MM.1S (cell line): ENCODE results near the gene ULK4.

ENCODE experiments used
- DNase-seq: peaks from one replicate; pipeline ENCODE4 v3.0.0-alpha.2; 2015
- H2AFZ ChIP-seq: fragments of 300-600 bp; sonication (generic); 2 replicates; pipeline ENCODE4 v1.6.0; 2016; ENCODE audit warnings: antibody characterized with exemption, low read length
- H3F3A ChIP-seq: fragments of 300-600 bp; sonication (generic); 2 replicates; pipeline ENCODE4 v1.6.1; 2016; ENCODE audit warnings: mild to moderate bottlenecking, antibody characterized with exemption, low read length, moderate library complexity, mixed read lengths; ENCODE audit not compliant: insufficient read depth
- H3K27ac ChIP-seq: fragments of 300-600 bp; sonication (generic); 2 replicates; pipeline ENCODE4 v1.5.1; 2016; ENCODE audit warnings: mild to moderate bottlenecking, low read length
- H3K27me3 ChIP-seq: fragments of 300-600 bp; sonication (generic); replicated peaks from 2 replicates; pipeline ENCODE4 v1.6.0; 2016; ENCODE audit warnings: low read length; ENCODE audit not compliant: insufficient read depth
- H3K36me3 ChIP-seq: fragments of 300-600 bp; sonication (generic); replicated peaks from 2 replicates; pipeline ENCODE4 v1.6.1; 2016; ENCODE audit warnings: mild to moderate bottlenecking, low read length, mixed read lengths; ENCODE audit not compliant: insufficient read depth
- H3K4me1 ChIP-seq: fragments of 300-600 bp; sonication (generic); 2 replicates; pipeline ENCODE4 v1.6.1; 2016; ENCODE audit warnings: low read length, mixed read lengths
- H3K4me2 ChIP-seq: fragments of 300-600 bp; sonication (generic); 2 replicates; pipeline ENCODE4 v1.6.0; 2016; ENCODE audit warnings: low read depth, low read length
- H3K4me3 ChIP-seq: fragments of 300-600 bp; sonication (generic); 2 replicates; pipeline ENCODE4 v1.5.1; 2016; ENCODE audit warnings: low read length, mixed read lengths
- H3K79me2 ChIP-seq: fragments of 300-600 bp; sonication (generic); 2 replicates; pipeline ENCODE4 v1.6.1; 2016; ENCODE audit warnings: mixed run types, low read length, mixed read lengths
- H3K9ac ChIP-seq: fragments of 300-600 bp; sonication (generic); 2 replicates; pipeline ENCODE4 v1.6.1; 2016; ENCODE audit warnings: low read length, mixed read lengths
- H3K9me2 ChIP-seq: fragments of 300-600 bp; sonication (generic); replicated peaks from 2 replicates; pipeline ENCODE4 v1.6.1; 2016; ENCODE audit warnings: mild to moderate bottlenecking, low read length, mixed read lengths; ENCODE audit not compliant: insufficient read depth
- H3K9me3 ChIP-seq: fragments of 300-600 bp; sonication (generic); replicated peaks from 2 replicates; pipeline ENCODE4 v1.6.1; 2016; ENCODE audit warnings: mild to moderate bottlenecking, low read length, mixed read lengths; ENCODE audit not compliant: insufficient read depth
- H4K20me1 ChIP-seq: fragments of 300-600 bp; sonication (generic); 2 replicates; pipeline ENCODE4 v1.6.1; 2016; ENCODE audit warnings: mild to moderate bottlenecking, low read length, moderate library complexity, mixed read lengths; ENCODE audit not compliant: insufficient read depth
- CTCF ChIP-seq: fragments of 300-600 bp; sonication (generic); IDR thresholded peaks from 2 replicates; pipeline ENCODE4 v1.5.1; 2016; ENCODE audit warnings: antibody characterized with exemption, low read length, mixed read lengths
- EZH2 ChIP-seq: fragments of 300-600 bp; sonication (generic); optimal IDR thresholded peaks from 2 replicates; pipeline ENCODE3; 2017; ENCODE audit warnings: low read depth, mild to moderate bottlenecking, antibody characterized with exemption, low read length, mixed read lengths
- EZH2phosphoT487 ChIP-seq: fragments of 300-600 bp; sonication (generic); IDR thresholded peaks from 2 replicates; pipeline ENCODE4 v1.6.1; 2018; ENCODE audit warnings: antibody characterized with exemption, low read length

ULK4 gene

DNA sequence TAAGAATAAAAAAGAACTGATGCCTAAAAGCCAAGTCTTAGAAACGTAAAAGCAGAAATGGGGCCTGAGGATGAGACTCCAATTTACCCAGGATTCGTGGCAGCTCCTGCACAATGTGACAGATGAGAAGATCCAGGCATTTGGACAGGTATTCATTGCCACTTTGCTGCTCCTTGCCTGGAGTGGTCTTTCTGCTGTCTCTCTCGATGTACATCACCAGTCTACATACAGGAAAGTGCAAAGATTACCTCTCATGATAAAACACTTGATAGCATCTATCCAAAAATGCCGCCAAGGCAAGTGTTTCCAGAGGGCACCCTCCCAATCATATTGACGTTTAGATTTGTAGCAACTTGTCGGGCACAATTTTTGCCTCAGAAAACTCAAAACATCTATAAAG is 244.3 kb downstream of the ULK4 start:
- TF ChIP-seq EZH2 (no peak), CTCF (no peak), EZH2phosphoT487 (no peak)
- Histone ChIP-seq H2AFZ (no peak overlapping the region), H3K27ac (no peak overlapping the region), H3K4me2 (no peak overlapping the region), H3K79me2 (no peaks in the 10 kb centered on the region), H3F3A (no peaks in the 10 kb centered on the region), H3K27me3 (no peaks in the 10 kb centered on the region), H3K4me1 (no peaks in the 10 kb centered on the region), H3K9me3 (no peaks in the 10 kb centered on the region), H3K36me3 (no peaks in the 10 kb centered on the region), H3K9ac (no peak overlapping the region), H3K4me3 (no peak overlapping the region), H4K20me1 (no peaks in the 10 kb centered on the region), H3K9me2 (no peaks in the 10 kb centered on the region)
- DNase-seq: no peak

DNA sequence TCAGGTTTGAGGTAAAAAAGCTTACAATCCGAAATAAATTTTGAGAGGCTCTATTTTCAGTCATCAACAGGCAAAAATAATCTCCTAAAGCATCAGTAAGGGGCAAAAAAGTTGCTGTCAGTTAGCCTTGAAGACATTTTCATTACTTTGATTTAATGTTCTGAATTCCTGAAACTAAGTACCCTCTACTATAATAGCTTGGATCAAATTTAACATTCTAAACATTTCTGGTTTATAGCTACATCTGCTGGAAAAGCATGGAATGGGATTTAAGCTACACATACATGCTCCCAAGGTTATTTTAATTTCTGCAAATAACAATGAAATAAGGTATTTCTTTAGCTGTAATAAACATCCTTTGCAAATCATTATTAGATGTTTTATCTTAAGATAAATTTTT is 245.4 kb downstream of the ULK4 start:
- Histone ChIP-seq H3K4me2 (no peak overlapping the region), H3K9me3 (no peaks in the 10 kb centered on the region), H3F3A (no peaks in the 10 kb centered on the region), H2AFZ (no peak overlapping the region), H4K20me1 (no peaks in the 10 kb centered on the region), H3K27me3 (no peaks in the 10 kb centered on the region), H3K9ac (no peak overlapping the region), H3K27ac (no peak overlapping the region), H3K79me2 (no peaks in the 10 kb centered on the region), H3K9me2 (no peaks in the 10 kb centered on the region), H3K36me3 (no peaks in the 10 kb centered on the region), H3K4me1 (no peaks in the 10 kb centered on the region), H3K4me3 (no peak overlapping the region)
- DNase-seq: no peak
- TF ChIP-seq CTCF (no peak), EZH2 (no peak), EZH2phosphoT487 (no peak)

- H3K4me3 ChIP-seq: no peak overlapping the region
- no peak for DNase-seq
- H3K27me3 ChIP-seq: no peaks in the 10 kb centered on the region
- H3F3A ChIP-seq: no peaks in the 10 kb centered on the region
- H3K9me3 ChIP-seq: no peaks in the 10 kb centered on the region
- no peak overlapping the region for H2AFZ ChIP-seq
- no peaks in the 10 kb centered on the region for H3K9me2 ChIP-seq
- no peaks in the 10 kb centered on the region for H3K36me3 ChIP-seq
- no peaks in the 10 kb centered on the region for H4K20me1 ChIP-seq
- H3K4me1 ChIP-seq: no peaks in the 10 kb centered on the region
- no peak overlapping the region for H3K9ac ChIP-seq
- no peak overlapping the region for H3K4me2 ChIP-seq
- no peak overlapping the region for H3K27ac ChIP-seq
- TF ChIP-seq EZH2phosphoT487 (no peak), CTCF (no peak), EZH2 (no peak)
- no peaks in the 10 kb centered on the region for H3K79me2 ChIP-seq
Measured at GRCh38 chr3:41715376-41715775, 246.5 kb downstream of the ULK4 start.

DNA sequence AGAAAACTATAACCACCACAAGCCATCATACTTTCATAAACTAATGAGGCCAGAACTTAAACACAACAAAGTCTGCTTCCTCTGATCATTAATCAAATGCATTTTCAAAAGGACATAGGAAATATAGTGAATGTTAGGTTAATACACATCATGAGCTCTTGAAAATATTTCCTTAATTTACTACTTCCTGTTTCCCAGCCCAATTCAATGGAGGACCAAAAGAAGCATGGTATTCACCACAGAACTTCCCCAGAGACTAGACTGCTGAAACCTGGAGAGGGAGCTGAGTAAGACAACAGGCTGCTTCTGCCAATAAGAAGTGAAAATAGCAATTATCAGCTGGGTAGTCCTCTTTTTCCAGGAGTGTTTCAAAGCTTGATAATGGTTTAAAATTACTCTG is 250.3 kb downstream of the ULK4 start:
- Histone ChIP-seq H3K36me3 (no peaks in the 10 kb centered on the region), H3K27me3 (no peaks in the 10 kb centered on the region), H3K9me3 (no peaks in the 10 kb centered on the region), H2AFZ (no peak overlapping the region), H3K79me2 (no peaks in the 10 kb centered on the region), H3K9ac (no peak overlapping the region), H4K20me1 (no peaks in the 10 kb centered on the region), H3K4me1 (no peaks in the 10 kb centered on the region), H3K27ac (no peak overlapping the region), H3K9me2 (no peaks in the 10 kb centered on the region), H3K4me2 (no peak overlapping the region), H3F3A (no peaks in the 10 kb centered on the region), H3K4me3 (no peak overlapping the region)
- DNase-seq: no peak
- TF ChIP-seq EZH2phosphoT487 (no peak), EZH2 (no peak), CTCF (no peak)
